HG03175 (cell line): ENCODE results near the gene ZSCAN5B.

Source experiments
- ATAC-seq: cut with Tn5 transposase; IDR thresholded peaks from one replicate; pipeline ENCODE4 v1.9.1; 2021; ENCODE audit warnings: mild to moderate bottlenecking, moderate library complexity; ENCODE audit not compliant: unreplicated experiment

Gene ZSCAN5B

GRCh38 chr19:56146904-56147303 lies 50.7 kb downstream of the ZSCAN5B start:
- ATAC-seq: no peak

- no peak for ATAC-seq
These were observed 51.9 kb downstream of the ZSCAN5B start for GRCh38 chr19:56145698-56146097.

- no peak for ATAC-seq
These were observed 52.8 kb downstream of the ZSCAN5B start for GRCh38 chr19:56144831-56145230.

GRCh38 chr19:56144376-56144775 lies 53.2 kb downstream of the ZSCAN5B start:
- ATAC-seq: no peak

- no peak for ATAC-seq
These were observed 54.6 kb downstream of the ZSCAN5B start for GRCh38 chr19:56142897-56143434.

- ATAC-seq: no peak
These were observed 55.3 kb downstream of the ZSCAN5B start for GRCh38 chr19:56142087-56142787.

GRCh38 chr19:56141417-56141993 lies 56.1 kb downstream of the ZSCAN5B start:
- no peak for ATAC-seq

GRCh38 chr19:56140583-56141416 lies 56.8 kb downstream of the ZSCAN5B start, which contains the start of gene ZNF444:
TSS of gene ZNF444 (plus strand) at chr19:56141287. CDS start at chr19:56146912, 5,625 bp downstream.
- peak; percentile 89 for ATAC-seq

GRCh38 chr19:56139847-56140582 lies 57.6 kb downstream of the ZSCAN5B start:
- no peak for ATAC-seq
